ENCODE results near the gene CXCL8.
"Not testable (repeated sequence)": the region's sequence is repeated elsewhere in the genome, so short reads cannot be mapped to it uniquely, and the experiment has no call there.

Gene CXCL8

DNA sequence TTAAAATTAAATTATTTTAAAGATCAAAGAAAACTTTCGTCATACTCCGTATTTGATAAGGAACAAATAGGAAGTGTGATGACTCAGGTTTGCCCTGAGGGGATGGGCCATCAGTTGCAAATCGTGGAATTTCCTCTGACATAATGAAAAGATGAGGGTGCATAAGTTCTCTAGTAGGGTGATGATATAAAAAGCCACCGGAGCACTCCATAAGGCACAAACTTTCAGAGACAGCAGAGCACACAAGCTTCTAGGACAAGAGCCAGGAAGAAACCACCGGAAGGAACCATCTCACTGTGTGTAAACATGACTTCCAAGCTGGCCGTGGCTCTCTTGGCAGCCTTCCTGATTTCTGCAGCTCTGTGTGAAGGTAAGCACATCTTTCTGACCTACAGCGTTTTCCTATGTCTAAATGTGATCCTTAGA lies at the start of gene CXCL8:
CXCL8 (plus strand) TSS at position 217 of the 426 bp plus-strand sequence; CDS start at position 307, 90 bp downstream.
- DNase-seq (ENCODE audit: low read depth) = peak; percentile 98

DNA sequence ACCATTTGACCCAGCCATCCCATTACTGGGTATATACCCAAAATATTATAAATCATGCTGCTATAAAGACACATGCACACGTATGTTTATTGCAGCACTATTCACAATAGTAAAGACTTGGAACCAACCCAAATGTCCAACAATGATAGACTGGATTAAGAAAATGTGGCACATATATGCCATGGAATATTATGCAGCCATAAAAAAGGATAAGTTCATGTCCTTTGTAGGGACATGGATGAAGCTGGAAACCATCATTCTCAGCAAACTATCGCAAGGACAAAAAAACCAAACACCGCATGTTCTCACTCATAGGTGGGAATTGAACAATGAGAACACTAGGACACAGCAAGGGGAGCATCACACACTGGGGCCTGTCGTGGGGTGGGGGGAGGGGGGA lies 49.2 kb upstream of the CXCL8 start:
- not testable (repeated sequence) for DNase-seq (ENCODE audit: low read depth)

DNA sequence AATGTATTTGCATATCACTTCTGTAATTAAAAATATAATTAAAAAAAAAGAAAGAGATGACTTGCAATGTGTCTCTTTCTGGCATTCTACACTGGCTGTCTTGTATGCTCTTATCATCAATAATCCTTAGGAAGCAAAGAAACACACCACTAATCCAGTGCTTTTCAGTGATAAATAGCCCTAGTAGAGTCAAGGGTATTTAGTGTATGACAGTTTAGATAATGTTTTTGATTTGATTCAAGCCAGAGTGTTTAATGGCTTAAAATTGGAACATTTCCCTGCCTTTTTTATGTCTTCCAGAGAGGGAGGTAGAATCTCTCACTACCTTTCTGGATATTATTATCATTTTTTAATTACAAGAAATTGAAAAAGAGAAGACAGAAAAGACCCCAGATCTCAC lies 48.6 kb upstream of the CXCL8 start:
- DNase-seq (ENCODE audit: low read depth) = no peak

DNA sequence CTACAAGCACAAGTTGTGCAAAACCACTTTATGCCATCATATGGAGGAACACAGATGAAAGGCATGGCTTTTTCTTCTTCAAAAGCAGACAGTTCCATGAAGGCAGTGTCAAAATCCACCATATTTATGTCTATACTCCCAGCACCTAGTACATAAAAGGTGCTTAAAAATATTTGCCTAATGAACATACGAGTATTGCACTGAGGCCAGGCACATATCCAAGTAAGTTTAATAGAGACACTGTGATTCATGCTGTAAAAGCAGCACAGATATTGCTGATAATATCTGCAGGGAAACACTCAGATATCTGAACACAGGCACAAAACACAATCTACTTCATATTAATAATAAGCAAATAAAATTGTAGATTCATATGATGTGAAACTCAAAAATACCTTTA lies 48.1 kb upstream of the CXCL8 start:
- peak; percentile 39 for DNase-seq (ENCODE audit: low read depth)

DNA sequence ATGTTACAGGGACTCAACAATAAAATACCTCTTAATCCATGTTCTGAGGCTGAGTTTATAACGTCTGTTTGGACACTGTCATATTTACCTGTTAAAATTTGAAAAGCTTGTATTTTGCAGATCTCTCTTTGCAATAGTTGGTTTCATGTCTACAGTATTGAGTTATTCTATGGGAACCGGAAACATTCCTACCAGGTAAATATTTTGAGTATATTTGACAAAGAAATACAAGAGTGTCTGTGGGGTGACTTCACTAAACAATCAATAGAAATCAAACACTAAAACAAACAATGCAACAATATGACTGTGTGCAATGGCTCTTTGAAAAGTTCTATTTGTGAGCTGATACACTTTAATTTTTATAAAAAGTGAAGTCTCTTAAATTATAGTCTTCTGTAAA lies 47.7 kb upstream of the CXCL8 start:
- DNase-seq (ENCODE audit: low read depth) = no peak

DNA sequence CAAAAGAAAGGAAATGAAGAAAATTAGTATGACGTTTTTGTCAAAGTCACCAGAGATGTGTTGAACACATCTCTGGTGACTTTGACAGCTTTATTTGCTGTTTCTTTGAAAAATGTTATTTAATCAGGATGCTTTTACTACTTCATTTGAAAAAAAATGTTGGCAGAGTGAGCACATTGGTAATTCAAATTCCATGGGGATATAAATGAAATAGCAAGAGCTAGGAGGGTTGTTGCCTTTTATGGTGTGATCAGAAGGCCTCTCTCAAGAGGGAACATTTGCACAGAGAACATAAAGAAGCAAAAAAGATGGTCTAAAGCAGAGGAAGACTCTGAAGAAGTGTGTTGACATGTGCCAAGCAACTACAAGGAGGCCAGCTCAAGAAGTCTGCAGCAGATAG lies 46.6 kb upstream of the CXCL8 start:
- DNase-seq (ENCODE audit: low read depth) = no peak

DNA sequence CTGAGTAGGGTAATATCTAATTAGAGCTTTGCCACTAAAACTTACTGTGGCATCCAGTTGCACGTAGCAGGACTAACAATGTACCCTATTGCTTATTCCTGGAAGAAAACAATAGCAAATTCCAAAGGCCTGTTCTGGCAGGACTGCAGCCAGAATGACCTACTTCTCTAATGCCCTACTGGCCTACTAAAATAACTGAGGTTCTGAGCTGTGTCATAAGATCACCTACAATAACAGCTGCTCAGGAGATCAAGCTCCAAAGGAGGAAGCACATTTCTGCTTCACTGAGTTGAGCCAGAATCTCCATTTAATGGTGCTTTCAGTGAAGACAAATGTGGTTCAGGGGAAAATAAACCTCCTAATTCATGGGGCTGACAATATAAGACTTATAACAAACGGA lies 42.2 kb upstream of the CXCL8 start:
- DNase-seq (ENCODE audit: low read depth) = peak; percentile 32

DNA sequence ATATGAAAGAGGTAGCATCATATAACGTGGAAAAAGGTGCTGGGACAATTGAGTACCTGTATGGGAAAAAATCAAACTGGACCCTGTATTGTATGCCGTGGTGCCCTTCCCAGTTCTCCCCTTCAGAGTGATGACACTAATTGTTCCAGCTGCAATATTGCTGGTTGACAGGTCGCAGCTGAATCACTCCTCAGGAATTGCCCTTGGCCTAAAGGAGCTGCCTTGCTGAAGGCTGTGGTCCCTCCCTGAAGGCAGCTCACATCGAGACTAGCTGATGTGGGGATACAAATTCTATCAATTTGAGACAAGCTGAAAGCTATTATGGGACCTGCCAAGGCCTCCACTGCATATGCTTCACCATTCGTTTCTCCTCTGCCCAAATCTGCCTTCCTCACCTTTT lies 39.3 kb upstream of the CXCL8 start:
- DNase-seq (ENCODE audit: low read depth) = peak; percentile 65

DNA sequence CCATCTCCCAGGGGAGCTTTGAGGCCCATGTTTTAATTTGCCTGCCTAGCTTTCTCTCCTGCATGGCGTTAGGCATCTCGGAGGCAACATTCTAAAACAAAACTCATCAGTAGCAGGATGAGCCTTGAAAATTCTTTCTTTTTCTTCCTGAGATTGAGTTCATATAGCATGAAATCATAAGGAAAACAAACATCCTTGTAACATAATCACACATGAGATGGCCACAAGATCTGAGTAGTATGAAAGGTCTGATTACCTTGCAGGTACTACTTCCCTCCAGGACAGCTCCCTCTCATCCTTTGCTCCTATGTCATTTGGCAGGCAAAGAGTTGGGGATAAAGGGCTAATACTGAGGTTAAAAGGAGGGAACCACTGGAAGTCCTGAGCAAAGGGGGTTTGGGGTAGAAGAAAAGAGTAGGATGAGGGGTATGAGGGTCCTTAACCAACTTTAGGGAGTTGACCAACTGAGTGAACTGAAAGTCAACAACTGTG lies 37.5 kb upstream of the CXCL8 start:
- DNase-seq (ENCODE audit: low read depth) = no peak

DNA sequence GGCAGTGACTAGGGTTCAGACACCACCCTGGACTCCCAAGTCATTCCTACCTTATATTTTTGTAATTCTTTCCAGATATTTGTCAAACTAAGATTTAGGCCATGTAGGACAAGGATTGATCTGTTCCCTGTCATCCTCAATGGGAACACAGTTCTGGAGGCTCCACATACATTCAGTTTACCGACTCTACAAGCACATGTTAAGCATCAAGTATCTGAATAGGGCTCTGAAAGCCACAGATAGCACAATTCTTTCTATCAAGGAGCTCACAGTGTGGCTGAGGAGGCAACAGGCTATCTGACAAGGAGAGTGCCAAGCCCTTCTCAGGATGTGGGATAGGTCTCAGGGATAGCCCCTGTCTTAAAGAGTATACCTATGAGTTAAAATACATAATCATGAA lies 37.0 kb upstream of the CXCL8 start:
- no peak for DNase-seq (ENCODE audit: low read depth)

DNA sequence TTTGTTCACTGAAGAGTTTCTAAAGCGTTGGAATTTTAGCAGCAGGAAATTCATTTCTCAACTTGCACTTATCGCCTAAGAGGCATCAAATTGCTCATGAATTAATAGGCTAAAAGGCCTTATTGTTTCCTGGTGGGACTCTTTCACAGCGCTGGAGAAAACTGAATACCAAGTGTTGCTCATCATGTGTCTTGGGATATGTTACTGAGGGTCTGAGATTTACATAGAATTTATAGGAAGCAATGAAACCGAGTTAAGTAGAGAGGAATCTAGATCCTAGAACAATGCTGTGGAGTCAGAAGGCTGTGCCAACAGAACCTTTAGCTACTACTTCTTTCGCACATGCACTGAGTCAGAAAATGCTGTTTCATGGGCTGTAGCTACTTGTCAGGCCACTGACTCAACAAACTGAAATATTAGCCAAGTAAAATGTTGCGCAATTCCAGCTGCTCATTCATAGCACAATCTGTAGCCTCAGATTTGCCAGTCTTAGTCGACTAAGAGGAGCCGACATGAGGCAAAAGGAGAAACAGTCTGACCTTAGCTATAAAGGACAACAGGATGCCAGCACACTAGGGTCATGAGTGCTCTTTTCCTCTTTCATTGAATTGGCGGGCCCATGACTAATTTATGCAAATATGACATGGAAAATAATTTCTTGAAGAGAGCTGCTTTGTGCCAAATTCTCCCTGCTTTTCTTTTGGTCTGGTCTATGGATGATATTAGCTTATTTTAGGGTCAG lies 35.9 kb upstream of the CXCL8 start:
- DNase-seq (ENCODE audit: low read depth) = peak; percentile 100

DNA sequence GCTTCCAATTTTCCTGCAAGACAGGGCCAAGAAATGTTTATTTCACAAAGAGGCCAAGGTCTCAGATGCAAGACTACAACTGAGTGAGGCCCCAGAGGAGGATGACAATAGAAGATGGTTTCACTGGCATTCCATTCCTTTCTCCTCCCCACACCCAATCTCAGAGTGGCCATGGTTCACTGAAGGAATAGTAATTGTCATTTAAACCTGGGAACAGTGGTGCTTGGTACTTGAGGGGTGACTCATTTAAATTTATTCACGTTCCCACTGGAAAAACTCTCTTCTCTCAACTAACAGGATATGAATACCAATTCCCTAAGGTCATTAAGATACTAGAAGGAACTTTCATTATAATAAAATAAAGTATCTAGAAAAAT lies 35.3 kb upstream of the CXCL8 start:
- DNase-seq (ENCODE audit: low read depth) = peak; percentile 93

DNA sequence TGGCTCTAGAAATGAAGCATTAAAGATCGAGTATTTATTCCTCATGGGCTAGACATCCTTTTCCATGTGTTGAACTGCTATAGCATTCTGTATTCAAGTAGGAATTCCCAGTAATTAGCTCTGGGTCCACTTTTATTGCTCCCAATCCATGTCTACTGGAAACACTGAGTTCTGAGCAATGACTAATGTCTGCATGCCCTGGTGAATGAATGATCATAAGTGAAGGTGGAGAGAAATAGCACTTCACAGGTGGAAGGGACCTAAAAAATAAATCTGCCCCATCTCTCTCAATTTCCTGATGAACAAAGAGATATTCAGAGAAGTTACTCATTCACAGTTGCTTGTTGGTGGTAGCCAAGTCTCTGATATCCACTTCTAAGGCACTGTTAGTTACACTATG lies 34.6 kb upstream of the CXCL8 start:
- no peak for DNase-seq (ENCODE audit: low read depth)

DNA sequence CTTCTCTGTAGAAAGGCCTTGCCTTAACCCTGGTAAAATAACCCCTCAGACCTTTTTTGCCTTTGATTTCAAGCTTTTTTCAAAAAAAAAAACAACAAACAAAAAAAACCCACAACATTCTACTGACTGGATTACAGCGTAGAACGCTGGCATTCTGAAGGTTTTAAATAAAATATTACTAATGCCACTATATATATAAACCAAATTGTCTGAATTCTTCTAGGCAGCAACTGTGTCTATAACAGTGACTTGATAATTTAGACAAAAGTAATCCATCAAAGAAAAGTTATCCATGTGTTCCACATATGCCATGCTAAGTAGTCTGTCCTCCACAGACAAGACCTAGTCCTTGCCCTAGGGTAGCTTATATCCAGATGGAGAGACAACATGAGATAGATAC lies 33.6 kb upstream of the CXCL8 start:
- DNase-seq (ENCODE audit: low read depth) = no peak

DNA sequence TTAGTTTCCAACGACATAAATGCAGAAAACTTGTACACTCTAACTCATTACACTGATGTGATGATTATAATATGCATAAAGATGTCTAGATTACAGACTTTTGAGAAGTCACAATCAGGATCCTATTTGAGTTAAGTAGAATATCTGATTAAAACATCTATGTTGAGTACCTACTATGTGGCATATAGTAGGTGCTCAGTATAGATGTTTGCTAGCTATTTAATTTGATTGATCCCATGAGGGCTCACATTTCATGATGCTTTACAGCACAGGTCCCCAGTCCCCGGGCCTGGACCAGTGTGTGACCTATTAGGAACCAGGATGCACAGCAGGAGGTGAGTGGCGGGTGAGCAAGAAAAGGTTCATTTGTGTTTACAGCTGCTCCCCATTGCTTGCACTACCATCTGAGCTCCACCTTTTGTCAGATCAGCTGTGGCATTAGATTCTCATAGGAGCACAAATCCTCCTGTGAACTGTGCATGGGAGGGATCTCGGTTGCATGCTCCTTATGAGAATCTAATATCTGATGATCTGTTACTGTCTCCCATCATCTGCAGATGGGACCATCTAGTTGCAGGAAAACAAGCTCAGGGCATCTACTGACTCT lies 33.0 kb upstream of the CXCL8 start:
- DNase-seq (ENCODE audit: low read depth) = peak; percentile 65

DNA sequence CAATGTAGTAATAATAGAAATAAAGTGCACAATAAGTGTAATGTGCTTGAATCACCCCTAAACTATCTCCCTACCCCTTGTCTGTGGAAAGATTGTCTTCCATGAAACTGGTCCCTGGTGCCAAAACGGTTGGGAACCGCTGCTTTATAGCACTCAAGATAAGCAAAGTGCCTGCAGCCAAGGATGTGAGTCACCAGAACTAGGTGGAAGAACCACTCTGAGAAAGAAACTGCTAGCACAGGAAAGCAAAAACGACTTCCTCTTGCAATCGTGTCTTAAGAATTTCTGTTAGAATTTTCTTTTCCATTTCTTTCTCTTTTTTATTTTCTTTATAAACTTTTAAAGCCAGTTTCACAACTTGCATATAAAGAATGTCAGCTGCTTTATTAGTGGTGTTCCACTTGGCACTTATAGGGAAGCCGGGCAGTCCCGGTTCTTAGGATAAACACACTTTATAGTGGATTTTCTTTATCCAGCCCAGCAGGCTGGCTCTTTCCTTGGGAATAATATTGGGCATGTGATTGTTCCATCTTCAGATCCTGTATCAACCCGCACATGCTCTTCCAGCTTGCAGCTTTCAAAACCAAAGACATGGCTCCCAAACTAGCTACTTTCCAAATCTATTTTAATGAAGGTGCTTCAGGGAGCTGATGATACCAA lies 32.3 kb upstream of the CXCL8 start:
- DNase-seq (ENCODE audit: low read depth) = peak; percentile 97

DNA sequence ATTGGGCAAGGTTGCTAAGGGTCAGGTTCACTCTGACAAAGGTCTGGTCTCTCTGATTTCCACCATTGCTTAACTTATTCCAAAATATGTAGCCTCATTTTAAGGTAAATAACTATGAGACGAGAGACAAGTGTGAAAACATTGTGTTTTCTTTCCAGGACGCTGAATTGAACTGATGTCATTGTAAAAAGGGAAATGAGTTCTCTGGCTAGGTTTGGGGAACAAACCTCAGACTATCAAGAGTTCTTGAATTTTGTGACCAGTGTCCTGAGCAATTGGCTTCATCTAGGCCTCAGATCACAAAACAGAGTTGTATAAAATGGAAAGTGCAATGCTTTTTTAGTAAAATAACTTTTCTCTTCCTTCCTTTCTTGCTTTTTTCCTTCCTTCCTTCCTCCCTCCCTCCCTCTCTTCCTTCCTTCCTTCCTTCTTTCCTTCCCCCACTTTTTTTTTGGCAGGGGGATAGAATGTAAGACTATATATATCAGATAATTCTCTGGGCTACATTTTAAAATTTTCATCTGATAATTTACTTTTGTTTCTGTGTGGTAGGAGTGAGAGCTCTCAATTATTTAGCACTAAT lies 30.8 kb upstream of the CXCL8 start:
- no peak for DNase-seq (ENCODE audit: low read depth)

DNA sequence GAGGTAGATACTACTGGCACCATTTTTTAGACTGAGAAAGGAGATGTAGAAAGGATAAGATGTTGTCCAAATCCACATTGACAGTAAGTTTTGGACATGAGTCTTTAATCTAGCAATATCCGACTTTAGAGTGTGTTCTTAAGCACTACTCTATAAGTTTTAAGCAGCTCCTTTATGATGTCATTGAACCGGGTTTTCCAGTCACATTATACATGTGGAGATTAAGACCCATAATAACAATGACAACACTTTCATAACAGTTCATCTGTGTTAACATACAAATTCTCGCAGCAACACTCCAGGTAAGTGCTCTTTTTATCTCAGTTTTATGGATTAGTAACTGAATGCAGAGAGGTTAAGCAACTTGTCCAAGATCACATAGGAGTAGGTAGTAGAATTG lies 30.3 kb upstream of the CXCL8 start:
- no peak for DNase-seq (ENCODE audit: low read depth)

DNA sequence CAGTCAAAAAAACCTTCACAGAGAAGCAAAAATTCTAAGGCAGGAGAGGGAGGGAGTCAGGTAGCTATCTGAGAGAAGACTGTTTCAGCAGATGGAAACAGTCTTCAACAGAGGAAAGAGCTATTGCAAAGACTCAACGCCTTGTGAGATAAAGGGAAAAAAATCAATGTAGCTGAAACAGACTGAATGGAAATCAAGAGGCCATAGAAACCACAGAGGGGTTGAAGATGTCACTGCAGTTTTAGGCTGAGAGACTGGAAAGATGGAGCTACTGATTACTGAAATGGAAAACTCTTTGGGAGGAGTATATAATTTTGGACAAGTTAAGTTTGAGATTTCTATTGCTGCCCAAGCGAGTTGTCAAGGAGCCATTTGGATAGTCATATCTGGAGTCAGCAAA lies 28.4 kb upstream of the CXCL8 start:
- no peak for DNase-seq (ENCODE audit: low read depth)

DNA sequence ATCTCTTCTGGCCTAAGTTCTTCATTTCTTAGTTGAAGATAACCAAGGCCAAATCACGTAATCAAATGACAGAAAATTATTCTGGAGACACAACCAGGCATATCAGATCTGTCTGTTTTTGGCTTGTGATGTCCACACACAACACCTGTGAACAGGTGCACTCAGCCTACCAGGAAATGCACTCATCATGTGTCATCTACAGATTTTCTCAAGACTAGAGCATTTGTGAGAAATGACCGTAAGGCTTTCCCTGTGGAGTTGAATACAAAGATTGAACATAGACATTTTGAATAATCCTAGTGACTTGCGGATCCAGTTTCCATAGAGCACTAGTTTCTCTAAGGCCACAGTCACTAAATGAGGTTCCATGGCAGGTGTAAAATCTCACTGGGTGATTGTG lies 26.7 kb upstream of the CXCL8 start:
- DNase-seq (ENCODE audit: low read depth) = no peak

DNA sequence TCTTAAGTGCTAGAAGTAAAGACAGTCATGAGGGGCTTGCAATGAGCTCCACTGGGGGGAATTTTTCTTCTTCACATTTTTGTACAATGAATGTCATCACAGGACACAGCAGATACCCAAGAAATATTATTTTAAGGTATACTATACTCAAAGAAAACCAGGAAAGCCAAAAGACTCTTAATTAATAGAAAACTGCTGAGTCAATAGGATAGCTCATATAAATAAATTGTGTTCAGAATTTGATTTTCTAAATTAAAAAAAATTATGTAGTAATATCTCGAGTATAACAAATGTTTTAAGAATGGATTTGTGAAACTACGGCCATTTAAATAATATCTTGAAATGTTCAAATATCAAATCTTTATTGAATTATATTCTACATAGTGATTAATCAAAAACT lies 25.7 kb upstream of the CXCL8 start:
- DNase-seq (ENCODE audit: low read depth) = no peak

DNA sequence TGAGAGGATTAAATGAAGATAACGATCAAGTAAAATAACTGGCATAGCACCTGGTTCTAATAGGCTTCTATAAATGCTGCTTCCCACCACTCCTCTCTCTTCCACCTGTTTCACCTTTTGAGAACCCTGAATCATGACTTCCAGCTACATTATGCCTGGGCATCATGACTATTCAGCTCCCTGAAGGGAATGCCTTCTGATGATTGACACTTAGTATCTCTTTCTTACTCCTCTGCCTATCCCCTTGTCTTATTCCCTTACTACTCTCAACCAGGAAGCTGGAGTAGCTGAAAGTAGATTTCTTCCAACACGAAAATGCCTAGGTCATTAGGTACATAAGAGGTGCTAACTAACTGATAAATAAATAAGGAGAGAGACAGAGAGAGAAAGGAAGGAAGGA lies 24.7 kb upstream of the CXCL8 start:
- DNase-seq (ENCODE audit: low read depth) = no peak

All from ELR (cell line).